ENCODE data around the gene SUSD4.

- TF ChIP-seq, protein P1, sequence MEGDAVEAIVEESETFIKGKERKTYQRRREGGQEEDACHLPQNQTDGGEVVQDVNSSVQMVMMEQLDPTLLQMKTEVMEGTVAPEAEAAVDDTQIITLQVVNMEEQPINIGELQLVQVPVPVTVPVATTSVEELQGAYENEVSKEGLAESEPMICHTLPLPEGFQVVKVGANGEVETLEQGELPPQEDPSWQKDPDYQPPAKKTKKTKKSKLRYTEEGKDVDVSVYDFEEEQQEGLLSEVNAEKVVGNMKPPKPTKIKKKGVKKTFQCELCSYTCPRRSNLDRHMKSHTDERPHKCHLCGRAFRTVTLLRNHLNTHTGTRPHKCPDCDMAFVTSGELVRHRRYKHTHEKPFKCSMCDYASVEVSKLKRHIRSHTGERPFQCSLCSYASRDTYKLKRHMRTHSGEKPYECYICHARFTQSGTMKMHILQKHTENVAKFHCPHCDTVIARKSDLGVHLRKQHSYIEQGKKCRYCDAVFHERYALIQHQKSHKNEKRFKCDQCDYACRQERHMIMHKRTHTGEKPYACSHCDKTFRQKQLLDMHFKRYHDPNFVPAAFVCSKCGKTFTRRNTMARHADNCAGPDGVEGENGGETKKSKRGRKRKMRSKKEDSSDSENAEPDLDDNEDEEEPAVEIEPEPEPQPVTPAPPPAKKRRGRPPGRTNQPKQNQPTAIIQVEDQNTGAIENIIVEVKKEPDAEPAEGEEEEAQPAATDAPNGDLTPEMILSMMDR (IDR thresholded peaks at IDR 0.05), result no peak
- TF ChIP-seq POLR2AphosphoS5 (IDR thresholded peaks at IDR 0.05), result no peak
Measured at GRCh38 chr1:223363856-223364684, at the start of gene SUSD4.
